NCI-H82 (cell line): ENCODE data around the gene POFUT2.
A peak's percentile ranks its signal among the peaks of the same experiment; 100 is the strongest.

ENCODE experiments used
- DNase-seq: peaks from one replicate; lab custom pipeline; 2025; lab: John Stamatoyannopoulos, UW

The POFUT2 gene

GRCh38 chr21:45297869-45298268 is 10.2 kb upstream of the POFUT2 start:
- no peak for DNase-seq

GRCh38 chr21:45297329-45297728 is 9.6 kb upstream of the POFUT2 start:
- no peak for DNase-seq

DNA sequence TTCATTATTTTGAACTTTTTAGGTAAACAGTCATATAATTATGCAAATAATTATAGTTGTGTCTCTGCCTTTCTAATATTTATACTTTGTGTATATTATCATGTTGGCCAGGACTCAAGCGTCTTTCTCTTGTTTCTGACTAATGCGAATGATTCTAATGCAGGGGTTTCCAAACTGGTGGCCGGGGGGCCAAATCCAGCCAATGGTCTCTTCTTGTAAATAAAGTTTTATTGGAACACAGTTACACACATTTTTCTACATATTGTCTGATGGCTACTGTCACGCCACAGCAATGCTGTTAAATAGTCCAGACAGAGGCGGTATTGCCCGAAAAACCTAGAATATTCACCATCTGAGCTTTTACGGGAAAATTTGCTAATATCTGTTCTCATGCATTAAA is 8.9 kb upstream of the POFUT2 start:
- no peak for DNase-seq

- DNase-seq = no peak
Observed at GRCh38 chr21:45295576-45296365, 8.1 kb upstream of the POFUT2 start.

DNA sequence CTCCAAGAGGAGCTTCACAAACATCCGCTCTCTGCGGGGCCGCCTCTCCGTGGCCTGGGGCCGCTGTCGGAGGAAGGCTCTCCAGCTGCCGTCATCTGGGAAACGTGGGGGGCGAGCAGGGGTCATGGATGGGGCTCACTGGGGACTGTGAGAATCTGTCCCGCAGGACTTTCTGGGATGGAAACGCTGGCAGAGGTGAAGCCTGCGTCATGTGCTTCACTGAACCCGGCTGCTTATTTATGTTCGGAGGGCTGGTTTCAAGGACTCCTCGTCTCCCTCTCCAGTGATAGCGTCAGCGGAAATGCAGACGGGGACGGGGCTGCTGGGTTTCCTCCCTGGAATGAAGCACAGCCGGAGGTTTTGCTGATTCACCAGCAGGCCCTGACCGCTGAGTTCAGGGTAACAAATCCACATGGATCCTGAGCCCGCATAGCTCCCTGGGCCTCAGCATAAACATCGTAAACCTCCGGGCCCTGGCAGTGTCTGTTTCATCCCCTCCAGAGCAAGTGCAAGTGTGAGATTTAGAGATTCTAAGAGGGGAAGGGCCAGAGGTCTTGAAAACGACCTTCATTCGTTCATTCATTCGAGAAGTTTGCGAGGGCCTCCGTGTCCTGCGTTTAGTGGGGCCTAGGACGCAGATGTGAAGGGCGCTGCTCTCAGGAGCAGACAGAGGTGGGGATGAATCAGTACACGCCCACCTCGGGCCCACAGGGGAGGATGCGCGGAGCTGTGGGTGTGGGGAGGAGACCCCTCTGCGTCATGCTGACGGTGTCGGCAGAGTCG is 7.0 kb upstream of the POFUT2 start:
- no peak for DNase-seq

- DNase-seq = no peak
Observed at GRCh38 chr21:45293726-45294401, 6.2 kb upstream of the POFUT2 start.

DNA sequence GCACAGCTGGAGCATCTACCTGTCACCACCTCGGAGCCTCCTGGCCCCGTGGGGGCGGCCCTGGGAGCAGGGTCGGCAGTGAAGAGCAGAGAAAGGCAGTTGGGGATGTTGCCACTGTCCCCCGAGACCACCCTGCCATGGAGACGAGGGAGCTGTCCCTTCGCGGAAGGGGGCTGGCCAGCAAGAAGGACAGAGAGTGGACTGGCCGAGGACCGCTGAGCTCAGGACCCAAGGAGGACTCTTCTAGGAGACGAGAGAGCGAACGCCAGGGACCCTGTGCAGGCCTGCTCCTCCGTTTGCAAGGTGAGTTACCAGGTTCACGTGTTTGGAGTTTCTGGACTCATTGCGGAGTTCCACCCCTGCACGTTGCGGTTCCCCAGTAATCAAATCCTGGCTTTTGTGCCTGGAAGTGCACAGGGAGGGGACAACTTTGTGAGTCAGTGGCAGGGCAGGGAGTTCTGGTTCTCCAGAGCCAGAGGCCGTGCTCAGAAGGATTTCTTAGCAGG is 5.6 kb upstream of the POFUT2 start:
- DNase-seq = no peak

GRCh38 chr21:45292399-45293219 is 4.9 kb upstream of the POFUT2 start:
- DNase-seq = peak; percentile 86

GRCh38 chr21:45291613-45292398 is 4.1 kb upstream of the POFUT2 start:
- peak; percentile 35 for DNase-seq

DNA sequence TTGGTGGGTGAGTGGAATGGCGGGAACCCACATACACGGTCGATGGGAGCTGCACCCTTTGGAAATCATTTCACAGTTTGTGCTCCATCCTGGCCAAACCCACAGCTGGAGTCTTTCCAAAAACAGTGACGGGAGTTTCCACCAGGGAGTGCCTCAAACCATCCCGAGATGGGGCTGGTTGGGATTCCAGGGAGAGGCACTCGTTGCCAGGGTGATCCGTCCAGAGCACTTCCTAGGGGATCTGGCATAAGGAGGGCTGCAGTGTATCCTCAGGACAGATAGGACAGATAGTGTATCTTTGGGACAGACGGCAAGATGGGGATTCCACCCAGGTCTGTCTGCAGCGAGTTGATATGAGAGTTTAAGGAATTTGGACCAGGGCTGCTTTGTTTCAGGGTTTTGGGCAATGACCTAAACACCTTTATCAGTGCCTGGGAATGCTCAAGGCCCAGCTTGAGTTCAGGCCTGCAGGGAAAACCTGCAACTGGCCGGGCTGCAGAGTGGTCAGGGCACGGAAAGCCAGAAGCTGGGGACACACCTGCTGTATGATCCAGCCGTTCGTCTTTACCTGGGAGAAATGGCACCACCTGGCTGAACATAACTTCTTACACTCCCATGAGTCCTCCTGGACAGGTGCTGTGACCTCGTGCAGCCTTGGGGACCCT is 3.4 kb upstream of the POFUT2 start:
- DNase-seq = no peak

DNA sequence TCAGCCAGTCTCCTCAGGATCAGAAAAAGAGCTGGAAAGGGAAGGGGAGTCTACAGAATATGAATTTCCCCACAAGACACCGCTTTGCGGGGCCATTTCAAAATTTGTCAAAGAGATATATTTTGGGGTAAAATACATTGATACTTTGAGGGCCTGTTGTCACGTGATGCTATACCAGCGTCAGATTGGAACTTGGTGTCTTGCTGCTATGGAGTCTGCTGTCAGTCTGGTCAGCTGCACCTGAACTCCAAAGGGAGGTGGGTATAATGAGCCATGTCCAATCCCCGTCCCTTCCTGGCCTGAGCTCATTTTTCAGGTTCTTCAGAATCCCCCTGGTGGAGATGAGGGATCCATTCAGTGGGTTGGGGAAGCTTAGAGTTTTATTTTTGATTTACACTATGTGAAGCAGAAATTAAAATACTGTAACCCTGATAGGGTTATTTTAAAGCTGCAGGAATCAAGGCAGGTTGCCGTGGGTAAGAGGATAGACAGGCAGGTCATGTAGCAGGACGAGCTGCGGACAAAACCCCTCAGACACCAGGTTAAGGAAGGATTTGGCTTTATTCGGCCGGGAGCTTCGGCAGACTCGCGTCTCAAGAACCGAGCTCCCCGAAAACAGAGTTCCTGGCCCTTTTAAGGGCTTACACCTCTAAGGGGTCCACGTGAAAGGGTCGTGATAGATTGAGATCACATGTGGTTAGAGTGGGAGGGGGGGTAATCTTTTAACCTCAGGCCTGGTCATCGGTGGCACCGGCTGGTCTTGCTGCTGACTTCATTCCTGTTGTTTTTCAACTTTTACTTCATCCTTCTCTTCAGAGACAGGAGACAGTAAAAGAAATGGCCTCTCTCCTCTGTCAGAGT is 2.2 kb upstream of the POFUT2 start:
- DNase-seq = no peak

- DNase-seq = no peak
Observed at GRCh38 chr21:45289134-45289533, 1.4 kb upstream of the POFUT2 start.

- DNase-seq = no peak
Observed at GRCh38 chr21:45288441-45288841, 746 bp upstream of the POFUT2 start.

- DNase-seq = peak; percentile 29
Observed at GRCh38 chr21:45286671-45287437, 841 bp downstream of the POFUT2 start.

GRCh38 chr21:45285266-45285931 is 2.3 kb downstream of the POFUT2 start:
- DNase-seq = no peak

DNA sequence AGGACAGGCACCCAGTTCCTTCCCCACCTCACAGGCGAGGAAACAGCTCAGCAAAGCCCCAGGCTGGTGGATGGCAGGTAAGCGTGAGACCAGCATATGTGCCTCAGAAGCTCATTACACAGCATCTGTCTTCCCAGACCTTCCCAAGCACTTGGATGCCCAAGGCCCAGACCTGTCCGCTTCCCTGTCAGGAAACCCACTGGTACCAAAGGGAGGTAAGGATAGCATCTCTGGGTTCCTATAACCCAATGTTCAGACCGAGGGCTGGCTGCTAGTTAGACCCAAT is 3.3 kb downstream of the POFUT2 start:
- DNase-seq = no peak

- no peak for DNase-seq
Observed at GRCh38 chr21:45283611-45284455, 3.9 kb downstream of the POFUT2 start.
